ENCODE measurements around the gene NYAP2. TPM values are rescaled to one million over a fixed set of nuclear protein-coding genes. Genes with fewer than 3 reads are reported as not detected.
A peak's percentile ranks its signal among the peaks of the same experiment; 100 is the strongest.

NYAP2 gene
- total and polyA plus RNA-seq, 10 of the 15 experiments (the other 5 are each of a cell fraction or from before 2014, with no cell fraction given), result 0.03 TPM; not detected in 9

DNA sequence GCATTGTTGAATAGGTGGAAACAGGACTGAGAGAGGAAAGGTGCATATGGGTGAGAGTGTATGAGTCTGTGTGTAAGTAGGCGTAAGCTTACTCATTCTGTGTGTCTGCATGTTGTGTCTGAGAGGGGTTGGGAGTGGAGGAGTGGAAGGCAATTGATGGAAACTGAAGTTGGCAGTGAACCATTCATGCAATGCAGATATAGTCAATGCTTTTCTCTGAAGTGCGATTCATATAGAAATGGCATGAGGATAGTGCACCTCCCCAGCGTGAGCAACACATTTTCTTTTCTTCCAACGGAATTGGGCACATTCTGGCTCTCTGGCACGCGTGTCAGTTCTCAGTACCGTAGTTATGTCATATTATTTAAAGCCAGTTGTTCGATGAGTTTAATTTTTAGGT, 250.5 kb downstream of the NYAP2 start:
- RAD21 ChIA-PET (ENCODE audit: unreplicated experiment), result no interaction called here
- TF ChIP-seq NFYA (IDR thresholded peaks at IDR 0.05; ENCODE audit: borderline replicate concordance, low read depth, low read length) (no peak), SUPT20H (IDR thresholded peaks at IDR 0.05; ENCODE audit: borderline replicate concordance, control insufficient read depth, low read depth, low read length) (no peak)
- WGBS (ENCODE audit: insufficient coverage, insufficient replicate concordance, low lambda C conversion rate, missing lambda C conversion rate), result 23% methylated on average over 8 of the region's 8 CpGs
- CTCF ChIA-PET, result interaction anchor here (0.8 to 1.7 kb wide), 3 partner anchors 10 to 423 kb away, joined by 3 to 5 read pairs (median 3); no protein-coding TSS in a partner anchor
- DNase-seq (ENCODE audit: low read depth, low spot score) (no peak), ATAC-seq (no peak), FAIRE-seq (no peak)
- Histone ChIP-seq H3K9ac (ENCODE audit: control insufficient read depth, insufficient read depth, low read length) (no peak overlapping the region), H3K27ac (ENCODE audit: control insufficient read depth, insufficient read depth) (no peak overlapping the region), H3K4me2 (ENCODE audit: control insufficient read depth, insufficient read depth) (no peak overlapping the region), H3K79me2 (ENCODE audit: control insufficient read depth, insufficient read depth, low read length) (no peaks in the 10 kb centered on the region), H2AFZ (ENCODE audit: control insufficient read depth, low read depth, low read length) (no peak overlapping the region), H3K27me3 (replicated peaks in 1 of 2; ENCODE audit: control insufficient read depth in 2 of 2, insufficient read depth in 2 of 2, low read length in 1 of 2) (no peaks in the 10 kb centered on the region), H4K20me1 (ENCODE audit: control insufficient read depth, insufficient read depth) (no peaks in the 10 kb centered on the region), H3K9me3 (replicated peaks; ENCODE audit: control insufficient read depth, insufficient read depth, low read length) (no peaks in the 10 kb centered on the region), H3K4me1 (ENCODE audit: control insufficient read depth, insufficient read depth, low read length) (no peaks in the 10 kb centered on the region), H3K4me3 (no peak overlapping the region), H3K36me3 (ENCODE audit: control insufficient read depth in 2 of 2, insufficient read depth in 2 of 2, low read length in 1 of 2) (no peaks in the 10 kb centered on the region)
- in situ Hi-C loops (cut with MboI), result no loop called here
- POLR2A ChIA-PET, result no interaction called here
- SMC1A ChIA-PET (ENCODE audit: uncharacterized antibody, unreplicated experiment), result interaction anchor here (1.5 to 2.1 kb wide), 2 partner anchors 17 to 528 kb away, joined by 4 read pairs; no protein-coding TSS in a partner anchor
- BruUV-seq (replicated peaks), result no TSS peak
- intact Hi-C loops (cut with micrococcal nuclease; ENCODE audit: unreplicated experiment), result no loop called here

- peak; percentile 95 for ATAC-seq
- no TSS peak for BruUV-seq (replicated peaks)
- H3K79me2 ChIP-seq (ENCODE audit: control insufficient read depth, insufficient read depth, low read length), result no peaks in the 10 kb centered on the region
- H3K9ac ChIP-seq (ENCODE audit: control insufficient read depth, insufficient read depth, low read length), result no peak overlapping the region
- no peaks in the 10 kb centered on the region for H4K20me1 ChIP-seq (ENCODE audit: control insufficient read depth, insufficient read depth)
- intact Hi-C loops (cut with micrococcal nuclease; ENCODE audit: unreplicated experiment), result loop anchor here (1.0 to 5.0 kb wide), 4 partner anchors 377 to 773 kb away; no protein-coding TSS in a partner anchor
- SMC1A ChIA-PET (ENCODE audit: uncharacterized antibody, unreplicated experiment), result interaction anchor here (0.6 to 4.2 kb wide), 15 partner anchors 12 to 1139 kb away, joined by 3 to 28 read pairs (median 4); no protein-coding TSS in a partner anchor
- peak; percentile 86 for FAIRE-seq
- in situ Hi-C loops (cut with MboI), result loop anchor here (5.0 to 10.0 kb wide), 4 partner anchors 538 to 1447 kb away; no protein-coding TSS in a partner anchor
- 10% methylated on average over 11 of the region's 11 CpGs for WGBS (ENCODE audit: insufficient coverage, insufficient replicate concordance, low lambda C conversion rate, missing lambda C conversion rate)
- no peak overlapping the region for H2AFZ ChIP-seq (ENCODE audit: control insufficient read depth, low read depth, low read length)
- no peak overlapping the region for H3K4me3 ChIP-seq
- CTCF ChIA-PET, result interaction anchor here (0.6 to 4.3 kb wide), 28 partner anchors 8 to 1566 kb away, joined by 3 to 59 read pairs (median 4); no protein-coding TSS in a partner anchor
- H3K4me2 ChIP-seq (ENCODE audit: control insufficient read depth, insufficient read depth), result no peak overlapping the region
- H3K27ac ChIP-seq (ENCODE audit: control insufficient read depth, insufficient read depth), result no peak overlapping the region
- no peaks in the 10 kb centered on the region for H3K9me3 ChIP-seq (replicated peaks; ENCODE audit: control insufficient read depth, insufficient read depth, low read length)
- peak; percentile 9 for DNase-seq (ENCODE audit: low read depth, low spot score)
- RAD21 ChIA-PET (ENCODE audit: unreplicated experiment), result interaction anchor here (0.6 to 2.4 kb wide), 6 partner anchors 65 to 658 kb away, joined by 3 to 12 read pairs (median 4); no protein-coding TSS in a partner anchor
- no peaks in the 10 kb centered on the region for H3K36me3 ChIP-seq (ENCODE audit: control insufficient read depth in 2 of 2, insufficient read depth in 2 of 2, low read length in 1 of 2)
- no peaks in the 10 kb centered on the region for H3K4me1 ChIP-seq (ENCODE audit: control insufficient read depth, insufficient read depth, low read length)
- H3K27me3 ChIP-seq (replicated peaks in 1 of 2; ENCODE audit: control insufficient read depth in 2 of 2, insufficient read depth in 2 of 2, low read length in 1 of 2), result no peaks in the 10 kb centered on the region
- POLR2A ChIA-PET, result no interaction called here
- no peak for TF ChIP-seq POU2F2 (IDR thresholded peaks at IDR 0.05; ENCODE audit: borderline replicate concordance, low read depth, low read length)
- no peak for TF ChIP-seq ATF7 (IDR thresholded peaks at IDR 0.05; ENCODE audit: low read depth)
- no peak for TF ChIP-seq KDM1A (IDR thresholded peaks at IDR 0.05; ENCODE audit: borderline replicate concordance)
- peak; percentile 79; the same call in 1 of the 2 replicates for TF ChIP-seq SMC3 (IDR thresholded peaks at IDR 0.05; ENCODE audit: borderline replicate concordance, low read length)
- TF ChIP-seq MYC (IDR thresholded peaks at IDR 0.05; ENCODE audit: insufficient read depth, insufficient read length, insufficient replicate concordance, low read length, severe bottlenecking), result no peak
- TF ChIP-seq TCF3 (IDR thresholded peaks at IDR 0.05; ENCODE audit: borderline replicate concordance, insufficient read depth, low read depth, low read length), result no peak
- TF ChIP-seq CTCF (IDR thresholded peaks at IDR 0.05 in 2 of 3, conservative IDR thresholded peaks at IDR 0.05 in 1 of 3; ENCODE audit: control insufficient read depth in 2 of 3, extremely low read depth in 1 of 3, insufficient read depth in 1 of 3, low read depth in 3 of 3, low read length in 3 of 3), result peak; percentile 85 to 90 (median 86)
- no peak for TF ChIP-seq JUND (IDR thresholded peaks at IDR 0.05; ENCODE audit: low read depth, low read length)
Observed at GRCh38 chr2:225660262-225661131, 261.0 kb downstream of the NYAP2 start.

All from GM12878 (cell line).